PC-9 (cell line): Measurements from ENCODE around the gene SIK3. TPM values are rescaled to one million over a fixed set of nuclear protein-coding genes. Genes with fewer than 3 reads are reported as not detected.
"Not testable (repeated sequence)": the region's sequence is repeated elsewhere in the genome, so short reads cannot be mapped to it uniquely, and the experiment has no call there.

Experiments used
- BruUV-seq: library from RNA; stranded (reverse); fragments of 400-500 nt; replicated peaks from 2 replicates; lab custom pipeline; 2021; lab: Mats Ljungman, UMichigan
- CTCF ChIA-PET: fragments of 300-600 bp; sonication (Branson Sonifier 250); formaldehyde crosslinking; loops from one replicate; lab custom pipeline; 2022; ENCODE audit warnings: antibody characterized with exemption; lab: Charles Lee
- POLR2A ChIA-PET: fragments of 300-600 bp; sonication (Branson Sonifier 250); formaldehyde crosslinking; loops from one replicate; lab custom pipeline; 2022; ENCODE audit warnings: antibody characterized with exemption; ENCODE audit not compliant: unreplicated experiment; lab: Charles Lee
- DNase-seq, 2 experiments: peaks; one replicate each; pipeline versions ENCODE4 v3.0.0 to v3.0.0-alpha.2; 2015 to 2022; ENCODE audit warnings: mixed read lengths in 1 of 2
- H2AFZ ChIP-seq: fragments of 200-600 bp; sonication (generic); 2 replicates; pipeline ENCODE4 v1.8.1; 2017; ENCODE audit warnings: antibody characterized with exemption
- H3F3A ChIP-seq: fragments of 200-600 bp; sonication (generic); 2 replicates; pipeline ENCODE4 v1.8.1; 2017; ENCODE audit warnings: antibody characterized with exemption, mild to moderate bottlenecking, low read depth; ENCODE audit not compliant: insufficient read depth
- H3K27ac ChIP-seq: fragments of 200-600 bp; sonication (generic); 2 replicates; pipeline ENCODE4 v1.6.1; 2016; ENCODE audit warnings: mixed run types
- H3K27me3 ChIP-seq: fragments of 200-600 bp; sonication (generic); 2 replicates; pipeline ENCODE4 v1.6.1; 2016; ENCODE audit warnings: low read depth, mixed run types; ENCODE audit not compliant: insufficient read depth
- H3K36me3 ChIP-seq: fragments of 200-600 bp; sonication (generic); 2 replicates; pipeline ENCODE4 v1.6.1; 2016; ENCODE audit warnings: low read depth, mixed run types
- H3K4me1 ChIP-seq: fragments of 200-600 bp; sonication (generic); replicated peaks from 2 replicates; pipeline ENCODE4 v1.6.1; 2016; ENCODE audit warnings: mixed run types; ENCODE audit not compliant: insufficient read depth
- H3K4me2 ChIP-seq: fragments of 200-600 bp; sonication (generic); 2 replicates; pipeline ENCODE4 v1.6.1; 2017; ENCODE audit warnings: mixed run types
- H3K4me3 ChIP-seq: fragments of 200-600 bp; sonication (generic); 2 replicates; pipeline ENCODE4 v1.6.1; 2016; ENCODE audit warnings: mixed run types
- H3K79me2 ChIP-seq: fragments of 200-600 bp; sonication (generic); 2 replicates; pipeline ENCODE4 v1.6.1; 2017; ENCODE audit warnings: low read depth, mixed run types
- H3K9me2 ChIP-seq: fragments of 200-600 bp; sonication (generic); 2 replicates; pipeline ENCODE4 v1.8.1; 2017; ENCODE audit warnings: mild to moderate bottlenecking; ENCODE audit not compliant: insufficient read depth
- H3K9me3 ChIP-seq: fragments of 200-600 bp; sonication (generic); 2 replicates; pipeline ENCODE4 v1.8.1; 2016; ENCODE audit warnings: low read depth; ENCODE audit not compliant: insufficient read depth
- H4K20me1 ChIP-seq: fragments of 200-600 bp; sonication (generic); 2 replicates; pipeline ENCODE4 v1.8.1; 2017; ENCODE audit not compliant: insufficient read depth
- CTCF ChIP-seq: fragments of 200-600 bp; sonication (generic); conservative IDR thresholded peaks from 2 replicates; pipeline ENCODE4 v1.6.1; 2017; ENCODE audit warnings: mixed run types, antibody characterized with exemption, mild to moderate bottlenecking, moderate library complexity
- EZH2 ChIP-seq: fragments of 200-600 bp; sonication (generic); IDR thresholded peaks from 2 replicates; pipeline ENCODE4 v1.8.0; 2017; ENCODE audit warnings: antibody characterized with exemption, low read depth
- intact Hi-C: fragments of 100-400 bp; cut with micrococcal nuclease; formaldehyde crosslinking; loops from one replicate; pipeline ENCODE4 v1.10.0; 2022; ENCODE audit not compliant: unreplicated experiment
- total RNA-seq: library from RNA; stranded (reverse); gene quantifications from 2 replicates; pipeline ENCODE4 v1.2.3, GENCODE V29; 2021

Gene SIK3
- total RNA-seq, 1 experiment from 2014 or later = 30.2 TPM

- Histone ChIP-seq H3K4me1 (no peaks in the 10 kb centered on the region), H3K36me3 (no peaks in the 10 kb centered on the region), H3K79me2 (peaks cover 19% of the 10 kb centered on the region), H3K27ac (no peak overlapping the region), H3K4me2 (no peak overlapping the region), H3K4me3 (no peak overlapping the region), H3K9me2 (no peaks in the 10 kb centered on the region), H3K27me3 (no peaks in the 10 kb centered on the region), H3F3A (peaks cover 4% of the 10 kb centered on the region; the same call in 1 of the 2 replicates), H3K9me3 (no peaks in the 10 kb centered on the region), H2AFZ (no peak overlapping the region), H4K20me1 (peaks cover 10% of the 10 kb centered on the region; the same call in 1 of the 2 replicates)
- no peak for DNase-seq
- no TSS peak for BruUV-seq
- ChIA-PET CTCF (no interaction called here), POLR2A (interaction anchor here (0.6 to 0.7 kb wide), 2 partner anchors 38 to 251 kb away, joined by 3 to 9 read pairs; no protein-coding TSS in a partner anchor)
- intact Hi-C loops = no loop called here
- no peak for TF ChIP-seq EZH2
- no peak for TF ChIP-seq CTCF
Measured at GRCh38 chr11:117052196-117053149, 45.8 kb downstream of the SIK3 start.

GRCh38 chr11:117050121-117050520 is 48.1 kb downstream of the SIK3 start:
- peaks cover 15% of the 10 kb centered on the region; the same call in 1 of the 2 replicates for H4K20me1 ChIP-seq
- H3F3A ChIP-seq, H3K79me2 ChIP-seq, H3K9me2 ChIP-seq, H3K27ac ChIP-seq, H3K36me3 ChIP-seq, H3K4me2 ChIP-seq, DNase-seq, BruUV-seq, H3K27me3 ChIP-seq, H3K4me1 ChIP-seq, intact Hi-C loops, H3K4me3 ChIP-seq, H2AFZ ChIP-seq, H3K9me3 ChIP-seq, CTCF ChIA-PET: not testable (repeated sequence)
- POLR2A ChIA-PET = interaction anchor here (0.6 kb wide), 1 partner anchor 21 kb away, joined by 6 read pairs; no protein-coding TSS in a partner anchor

GRCh38 chr11:117046627-117047026 is 51.6 kb downstream of the SIK3 start:
- CTCF ChIA-PET, POLR2A ChIA-PET, H3K9me3 ChIP-seq, H2AFZ ChIP-seq, H3K9me2 ChIP-seq, H3K4me2 ChIP-seq, BruUV-seq, H3K27ac ChIP-seq, H3K36me3 ChIP-seq, intact Hi-C loops, H3F3A ChIP-seq, H3K4me1 ChIP-seq, H3K4me3 ChIP-seq, H4K20me1 ChIP-seq, H3K27me3 ChIP-seq, DNase-seq: not testable (repeated sequence)
- peaks cover 11% of the 10 kb centered on the region for H3K79me2 ChIP-seq

GRCh38 chr11:117045956-117046355 is 52.3 kb downstream of the SIK3 start:
- no TSS peak for BruUV-seq
- CTCF ChIA-PET = no interaction called here
- TF ChIP-seq EZH2 (no peak), CTCF (no peak)
- Histone ChIP-seq H3K9me3 (no peaks in the 10 kb centered on the region), H3K36me3 (no peaks in the 10 kb centered on the region), H3K4me3 (no peak overlapping the region), H3K9me2 (no peaks in the 10 kb centered on the region), H3K4me2 (no peak overlapping the region), H3K79me2 (peaks cover 15% of the 10 kb centered on the region), H3F3A (no peaks in the 10 kb centered on the region; the same call in 1 of the 2 replicates), H3K27me3 (no peaks in the 10 kb centered on the region), H3K4me1 (no peaks in the 10 kb centered on the region), H2AFZ (no peak overlapping the region), H3K27ac (no peak overlapping the region), H4K20me1 (peaks cover 6% of the 10 kb centered on the region; the same call in 1 of the 2 replicates)
- intact Hi-C loops = no loop called here
- POLR2A ChIA-PET = no interaction called here
- no peak for DNase-seq
